NCI-H1105 (cell line): Measurements from ENCODE around the gene EIF4E1B.
"Not testable (repeated sequence)": the region's sequence is repeated elsewhere in the genome, so short reads cannot be mapped to it uniquely, and the experiment has no call there.

Experiments used
- DNase-seq: peaks from one replicate; lab custom pipeline; 2025; lab: John Stamatoyannopoulos, UW

EIF4E1B gene, protein sequence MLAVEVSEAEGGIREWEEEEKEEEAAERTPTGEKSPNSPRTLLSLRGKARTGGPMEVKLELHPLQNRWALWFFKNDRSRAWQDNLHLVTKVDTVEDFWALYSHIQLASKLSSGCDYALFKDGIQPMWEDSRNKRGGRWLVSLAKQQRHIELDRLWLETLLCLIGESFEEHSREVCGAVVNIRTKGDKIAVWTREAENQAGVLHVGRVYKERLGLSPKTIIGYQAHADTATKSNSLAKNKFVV

DNA sequence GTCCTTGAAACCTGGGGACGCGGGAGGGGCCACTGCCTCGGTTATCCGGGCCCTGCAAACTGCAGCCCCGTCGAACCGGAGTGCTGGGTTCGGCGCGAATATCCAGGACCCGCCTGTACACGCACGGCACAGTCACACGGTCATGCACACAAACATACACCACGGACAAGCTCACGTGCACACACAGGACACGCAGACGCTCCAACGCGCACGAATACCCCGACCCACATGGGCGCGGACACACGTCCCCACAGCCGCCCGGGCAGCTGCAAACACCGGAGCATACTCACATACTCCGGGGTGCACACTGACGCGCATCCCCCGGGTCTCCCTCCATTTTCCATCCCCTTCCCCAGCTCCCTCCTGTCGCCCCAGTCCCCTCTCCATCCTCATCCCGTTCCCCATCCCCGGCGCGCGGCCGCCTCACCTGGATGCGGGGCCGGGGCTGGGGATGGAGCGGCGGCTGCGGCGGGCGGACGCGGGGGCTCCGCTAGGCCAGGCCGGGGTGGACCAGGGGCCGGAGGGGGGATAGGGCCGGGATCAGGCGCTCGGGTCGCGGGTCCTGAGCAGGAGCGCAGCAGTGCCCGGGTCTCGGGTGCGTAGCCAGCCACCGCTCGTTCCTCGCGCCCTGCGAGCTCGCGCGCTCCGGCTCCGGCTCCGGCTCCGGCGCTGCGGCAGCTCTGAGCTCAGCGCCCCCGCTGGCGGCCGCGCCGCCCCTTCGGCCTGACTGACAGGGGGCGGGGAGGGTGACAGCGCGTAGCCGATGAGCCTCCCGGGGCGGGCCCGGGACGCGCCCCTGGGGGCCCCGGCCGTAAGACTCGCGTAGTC, at the start of gene EIF4E1B, which contains the start of gene SNCB:
TSS of gene EIF4E1B (plus strand) at position 823 of the 828 bp plus-strand sequence. CDS start 12,113 bp downstream, outside the sequence.
TSS of gene SNCB (minus strand) at position 682 of the 828 bp plus-strand sequence. CDS start 880 bp downstream, outside the sequence.
- DNase-seq = peak; percentile 36

DNA sequence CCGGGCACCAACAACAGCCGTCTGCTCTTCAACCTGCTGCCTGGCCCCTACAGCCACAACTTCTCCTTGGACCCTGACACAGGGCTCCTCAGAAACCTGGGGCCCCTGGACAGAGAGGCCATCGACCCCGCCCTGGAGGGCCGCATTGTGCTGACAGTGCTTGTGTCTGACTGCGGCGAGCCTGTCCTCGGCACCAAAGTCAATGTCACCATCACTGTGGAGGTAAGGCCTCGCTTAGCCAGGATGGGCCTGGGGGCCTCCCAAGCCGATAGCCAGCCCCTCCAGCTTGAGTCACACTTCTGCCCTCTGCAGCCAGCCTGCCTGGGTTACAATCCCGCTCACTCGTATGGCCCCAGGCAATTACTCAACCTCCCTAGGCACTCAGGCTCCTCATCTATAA, 49.1 kb upstream of the EIF4E1B start:
- DNase-seq = no peak

DNA sequence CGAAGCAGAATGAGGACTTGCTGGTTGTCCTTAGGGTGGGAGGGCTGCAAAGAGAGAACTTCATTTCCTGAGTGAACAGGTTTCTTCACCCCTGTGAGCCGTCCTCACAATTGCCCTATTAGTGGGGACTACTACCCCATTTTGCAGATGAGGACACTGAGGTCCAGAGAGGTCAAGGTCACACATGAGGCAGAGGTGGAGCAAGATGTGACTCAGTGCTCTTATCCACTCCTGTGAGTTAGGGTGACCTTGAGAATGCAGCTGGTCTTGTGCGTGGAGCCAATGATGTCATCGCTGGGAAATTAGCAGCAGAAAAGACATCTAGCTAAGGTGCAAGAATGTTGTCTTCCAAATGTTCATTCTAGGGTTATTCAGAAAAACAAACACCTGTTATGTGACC, 47.4 kb upstream of the EIF4E1B start:
- no peak for DNase-seq

DNA sequence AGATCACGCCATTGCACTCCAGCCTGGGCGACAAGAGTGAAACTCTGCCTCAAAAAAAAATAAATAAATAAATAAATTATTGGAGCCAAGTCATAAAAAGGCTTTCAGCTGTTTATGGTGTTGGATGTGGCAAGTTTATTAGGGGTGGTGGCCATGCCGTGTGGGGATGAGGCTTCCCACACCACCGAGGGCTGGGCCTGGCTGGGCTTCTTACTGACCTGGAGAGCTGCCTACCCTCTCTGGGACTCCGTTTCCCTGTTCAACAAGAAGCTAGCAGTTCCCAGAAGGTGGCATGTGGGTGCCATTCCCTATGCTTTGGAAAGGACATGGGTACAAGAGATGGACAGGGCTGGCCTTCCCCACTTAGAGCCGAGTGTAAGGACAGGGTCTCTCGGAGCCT, 43.1 kb upstream of the EIF4E1B start:
- DNase-seq = no peak

DNA sequence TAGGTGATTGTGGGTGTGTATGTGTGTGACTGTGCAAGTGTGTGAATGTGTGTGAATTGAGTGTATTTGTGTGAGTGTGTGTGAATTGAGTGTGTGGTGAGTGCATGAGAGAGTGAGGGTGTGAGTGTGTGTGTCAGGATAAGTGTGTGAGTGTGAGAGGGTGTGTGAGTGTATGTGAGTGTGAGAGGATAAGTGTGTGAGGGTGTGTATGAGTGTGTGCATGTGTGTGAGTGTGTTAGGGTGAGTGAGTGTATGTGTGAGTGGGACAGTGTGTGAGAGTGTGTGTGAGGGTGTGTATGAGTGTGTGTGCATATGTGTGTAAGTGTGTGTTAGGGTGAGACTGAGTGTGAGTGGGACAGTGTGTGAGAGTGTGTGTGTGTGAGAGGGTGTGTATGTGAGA, 42.2 kb upstream of the EIF4E1B start:
- no peak for DNase-seq

DNA sequence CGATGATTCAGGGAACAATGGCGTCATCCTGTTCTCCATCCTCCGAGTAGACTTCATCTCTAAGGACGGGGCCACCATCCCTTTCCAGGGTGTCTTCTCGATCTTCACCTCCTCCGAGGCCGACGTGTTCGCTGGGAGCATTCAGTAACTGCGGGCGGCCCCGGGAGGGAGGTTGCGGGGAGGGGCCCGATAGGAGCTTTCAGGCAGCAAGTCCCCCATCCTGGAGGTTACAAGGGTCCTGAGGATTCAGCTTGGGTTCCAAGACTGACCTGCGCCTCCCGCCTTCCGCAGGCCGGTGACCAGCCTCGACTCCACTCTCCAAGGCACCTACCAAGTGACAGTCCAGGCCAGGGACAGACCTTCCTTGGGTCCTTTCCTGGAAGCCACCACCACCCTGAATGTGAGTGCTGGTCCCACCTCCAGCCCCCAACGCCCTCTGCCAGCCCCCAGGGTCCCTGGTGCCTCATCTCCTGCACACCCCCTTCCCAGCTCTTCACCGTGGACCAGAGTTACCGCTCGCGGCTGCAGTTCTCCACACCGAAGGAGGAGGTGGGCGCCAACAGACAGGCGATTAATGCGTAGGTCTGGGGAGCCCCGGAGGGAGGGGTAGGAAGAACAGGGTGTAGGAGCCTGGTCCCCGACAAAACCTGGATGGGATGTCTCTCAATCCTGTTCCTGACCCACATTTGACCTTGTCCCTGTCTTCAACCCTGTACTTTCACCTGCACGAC, 41.3 kb upstream of the EIF4E1B start:
- DNase-seq = no peak

DNA sequence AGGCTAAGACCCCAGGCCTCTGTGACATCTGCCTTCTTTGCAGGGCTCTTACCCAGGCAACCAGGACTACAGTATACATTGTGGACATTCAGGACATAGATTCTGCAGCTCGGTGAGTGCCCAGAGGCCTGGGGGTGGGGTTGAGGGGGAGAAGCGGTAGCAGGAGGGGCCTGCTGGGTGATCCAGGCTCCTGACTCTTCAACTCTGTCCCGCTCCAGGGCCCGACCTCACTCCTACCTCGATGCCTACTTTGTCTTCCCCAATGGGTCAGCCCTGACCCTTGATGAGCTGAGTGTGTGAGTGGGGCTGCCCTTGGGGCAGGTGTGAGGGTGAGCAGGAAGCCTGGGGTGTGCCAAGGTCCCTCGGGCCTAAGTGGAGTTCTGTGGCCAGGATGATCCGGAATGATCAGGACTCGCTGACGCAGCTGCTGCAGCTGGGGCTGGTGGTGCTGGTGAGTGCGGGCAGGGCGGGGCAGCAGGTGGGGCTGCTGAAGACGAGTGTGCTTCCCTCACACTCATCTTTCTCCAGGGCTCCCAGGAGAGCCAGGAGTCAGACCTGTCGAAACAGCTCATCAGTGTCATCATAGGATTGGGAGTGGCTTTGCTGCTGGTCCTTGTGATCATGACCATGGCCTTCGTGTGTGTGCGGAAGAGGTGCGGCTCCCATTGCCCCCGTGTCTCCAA, 40.3 kb upstream of the EIF4E1B start:
- no peak for DNase-seq

DNA sequence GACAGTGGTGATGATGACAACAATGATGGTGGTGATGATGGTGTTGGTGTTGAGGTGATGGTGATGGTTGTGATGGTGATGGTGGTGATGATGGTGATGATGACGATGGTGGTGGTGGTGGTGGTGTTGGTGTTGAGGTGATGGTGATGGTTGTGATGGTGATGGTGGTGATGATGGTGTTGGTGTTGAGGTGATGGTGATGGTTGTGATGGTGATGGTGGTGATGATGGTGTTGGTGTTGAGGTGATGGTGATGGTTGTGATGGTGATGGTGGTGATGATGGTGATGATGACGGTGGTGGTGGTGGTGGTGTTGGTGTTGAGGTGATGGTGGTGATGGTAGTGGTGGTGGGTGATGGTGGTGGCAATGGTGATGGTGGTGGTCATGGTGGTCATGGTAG, 38.8 kb upstream of the EIF4E1B start:
- DNase-seq = not testable (repeated sequence)

DNA sequence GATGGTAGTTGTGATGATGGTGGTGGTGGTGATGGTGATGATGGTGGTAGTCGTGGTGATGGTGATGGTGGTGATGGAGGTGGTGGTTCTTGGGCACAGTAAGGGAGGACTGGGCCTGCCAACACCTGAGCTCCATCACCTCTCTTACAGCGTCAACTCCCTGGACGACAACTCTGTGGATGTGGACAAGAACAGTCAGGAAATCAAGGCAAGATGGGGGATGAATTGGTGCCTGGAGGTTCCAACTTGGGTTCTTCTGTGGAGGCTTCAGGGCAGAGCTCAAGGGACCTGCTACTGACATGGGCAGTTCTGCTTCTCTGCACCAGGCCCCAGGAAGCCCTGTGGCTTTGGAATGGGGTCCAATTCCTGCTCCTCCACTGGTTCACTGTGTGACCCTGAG, 37.9 kb upstream of the EIF4E1B start:
- no peak for DNase-seq

DNA sequence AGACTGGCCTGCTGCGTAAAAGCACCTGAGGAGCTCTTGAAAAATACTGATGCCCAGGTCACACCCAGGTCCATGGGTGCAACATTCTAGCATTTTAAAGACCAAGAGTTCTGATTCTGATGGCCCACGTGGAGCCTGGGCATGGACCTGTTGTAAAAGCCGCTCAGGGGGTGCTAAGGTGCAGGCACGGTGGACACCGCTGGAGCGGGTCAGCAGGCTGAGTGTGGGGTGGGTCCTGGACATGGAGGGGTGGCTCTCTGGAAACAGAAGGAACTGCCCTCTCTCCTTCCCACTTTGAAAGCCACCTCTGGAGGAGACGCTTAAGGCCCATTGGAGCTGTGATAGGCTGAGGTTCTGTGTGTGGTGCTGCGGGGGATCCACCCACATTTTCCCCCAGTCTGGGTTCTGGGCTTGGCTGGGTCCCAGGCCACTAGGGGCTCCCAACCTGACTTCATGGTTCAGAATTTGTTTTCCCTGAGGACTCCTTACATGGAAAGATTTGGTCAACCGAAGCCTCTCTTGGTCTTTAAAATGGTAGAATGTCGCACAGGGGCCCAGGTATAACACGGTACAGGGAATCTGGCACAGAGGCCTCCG, 37.1 kb upstream of the EIF4E1B start:
- no peak for DNase-seq

DNA sequence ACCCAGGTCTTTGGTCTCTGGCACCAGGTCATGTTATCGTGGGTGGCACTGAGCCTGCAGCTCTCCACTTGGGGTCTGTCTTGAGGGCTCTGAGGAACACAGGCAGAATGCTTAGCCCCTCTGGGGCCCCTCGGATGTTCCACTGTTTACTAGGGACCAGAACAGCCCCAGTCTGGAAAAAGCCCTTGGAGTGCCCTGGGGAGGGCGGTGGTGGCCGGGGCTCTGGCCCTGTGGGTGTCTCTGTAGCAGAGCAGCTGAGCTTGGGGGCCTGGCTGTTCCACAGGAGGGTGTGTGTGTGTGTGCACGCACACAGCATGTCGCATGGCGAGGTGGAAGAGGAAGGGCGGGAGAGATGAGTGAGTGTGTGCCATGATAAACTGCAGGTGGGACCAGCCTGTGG, 35.9 kb upstream of the EIF4E1B start:
- DNase-seq = no peak

DNA sequence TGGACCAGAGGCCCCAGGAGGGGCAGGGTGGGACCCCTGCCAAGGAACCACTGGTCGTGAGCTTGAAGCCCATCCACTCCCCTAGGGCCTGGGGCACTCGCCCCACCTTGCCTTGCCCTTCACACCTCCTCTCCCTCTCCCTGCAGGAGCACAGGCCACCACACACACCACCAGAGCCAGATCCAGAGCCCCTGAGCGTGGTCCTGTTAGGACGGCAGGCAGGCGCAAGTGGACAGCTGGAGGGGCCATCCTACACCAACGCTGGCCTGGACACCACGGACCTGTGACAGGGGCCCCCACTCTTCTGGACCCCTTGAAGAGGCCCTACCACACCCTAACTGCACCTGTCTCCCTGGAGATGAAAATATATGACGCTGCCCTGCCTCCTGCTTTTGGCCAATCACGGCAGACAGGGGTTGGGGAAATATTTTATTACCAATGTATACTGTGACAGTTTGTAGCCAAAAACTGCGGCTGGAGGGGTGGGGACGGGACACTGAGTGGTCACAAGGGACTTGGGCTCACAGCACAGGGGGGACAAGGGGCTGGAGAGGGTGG, 35.0 kb upstream of the EIF4E1B start:
- DNase-seq = no peak

DNA sequence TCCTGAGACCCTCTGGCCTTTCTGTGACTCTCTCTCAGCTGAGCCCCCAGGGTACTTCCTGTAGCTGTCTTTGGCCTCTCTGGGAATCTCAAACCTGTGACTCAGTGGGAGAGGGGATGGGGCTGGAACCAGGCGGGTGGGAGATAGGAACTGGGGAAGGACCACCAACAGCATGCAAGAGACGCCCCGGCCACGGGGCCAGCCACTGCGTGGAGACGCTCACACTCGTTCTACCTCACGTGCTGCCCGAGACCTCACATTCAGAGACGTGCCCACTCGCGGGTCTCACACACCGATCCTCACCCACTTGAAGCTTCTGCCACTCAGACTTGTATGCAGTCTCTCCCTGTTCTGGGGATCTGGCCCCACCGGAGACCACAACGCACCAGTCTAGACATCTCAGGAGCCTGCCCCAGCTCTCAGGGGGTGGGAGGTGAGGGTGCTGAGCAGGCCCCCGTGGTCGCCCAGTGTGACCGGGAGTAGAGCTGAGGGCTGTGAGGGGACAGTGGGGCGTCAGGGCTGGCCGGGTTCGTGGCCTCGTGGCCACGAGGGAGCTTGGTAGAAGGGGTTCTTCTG, 34.3 kb upstream of the EIF4E1B start:
- no peak for DNase-seq

DNA sequence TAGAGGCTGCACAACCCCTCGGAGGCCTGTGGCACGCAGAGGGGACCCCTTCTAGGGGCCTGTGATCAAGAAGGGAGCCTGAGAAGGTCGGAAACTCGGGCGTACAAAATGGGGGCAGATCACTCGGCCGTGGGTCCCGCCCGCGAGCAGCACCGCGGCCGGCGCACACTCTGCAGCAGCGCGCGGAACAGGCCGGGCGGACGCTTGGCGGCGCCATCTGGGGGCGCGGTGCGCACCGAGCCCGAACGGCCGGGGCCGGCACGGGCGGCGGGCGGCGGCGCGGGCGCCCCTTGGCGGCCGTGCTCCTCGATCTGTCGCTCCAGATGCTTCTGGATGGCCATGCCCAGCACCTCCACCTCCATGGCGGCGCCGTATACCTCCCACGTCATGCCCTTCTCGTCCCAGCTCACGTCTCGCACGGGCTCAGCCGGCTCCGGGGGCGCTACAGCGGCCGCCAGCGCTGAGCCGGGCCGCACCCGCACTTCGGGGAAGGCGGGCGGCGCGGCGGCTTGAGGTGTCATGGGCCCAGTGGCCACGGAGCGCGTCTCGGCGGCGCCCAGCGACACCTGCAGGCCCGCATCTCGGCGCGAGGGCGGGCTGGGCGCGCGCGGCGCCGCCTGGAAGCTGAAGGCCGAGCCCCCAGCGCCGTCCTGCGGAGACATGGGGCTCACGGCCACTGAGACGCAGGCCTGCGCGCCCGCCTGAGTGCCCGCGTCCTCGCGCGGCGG, 33.6 kb upstream of the EIF4E1B start:
- DNase-seq = no peak

DNA sequence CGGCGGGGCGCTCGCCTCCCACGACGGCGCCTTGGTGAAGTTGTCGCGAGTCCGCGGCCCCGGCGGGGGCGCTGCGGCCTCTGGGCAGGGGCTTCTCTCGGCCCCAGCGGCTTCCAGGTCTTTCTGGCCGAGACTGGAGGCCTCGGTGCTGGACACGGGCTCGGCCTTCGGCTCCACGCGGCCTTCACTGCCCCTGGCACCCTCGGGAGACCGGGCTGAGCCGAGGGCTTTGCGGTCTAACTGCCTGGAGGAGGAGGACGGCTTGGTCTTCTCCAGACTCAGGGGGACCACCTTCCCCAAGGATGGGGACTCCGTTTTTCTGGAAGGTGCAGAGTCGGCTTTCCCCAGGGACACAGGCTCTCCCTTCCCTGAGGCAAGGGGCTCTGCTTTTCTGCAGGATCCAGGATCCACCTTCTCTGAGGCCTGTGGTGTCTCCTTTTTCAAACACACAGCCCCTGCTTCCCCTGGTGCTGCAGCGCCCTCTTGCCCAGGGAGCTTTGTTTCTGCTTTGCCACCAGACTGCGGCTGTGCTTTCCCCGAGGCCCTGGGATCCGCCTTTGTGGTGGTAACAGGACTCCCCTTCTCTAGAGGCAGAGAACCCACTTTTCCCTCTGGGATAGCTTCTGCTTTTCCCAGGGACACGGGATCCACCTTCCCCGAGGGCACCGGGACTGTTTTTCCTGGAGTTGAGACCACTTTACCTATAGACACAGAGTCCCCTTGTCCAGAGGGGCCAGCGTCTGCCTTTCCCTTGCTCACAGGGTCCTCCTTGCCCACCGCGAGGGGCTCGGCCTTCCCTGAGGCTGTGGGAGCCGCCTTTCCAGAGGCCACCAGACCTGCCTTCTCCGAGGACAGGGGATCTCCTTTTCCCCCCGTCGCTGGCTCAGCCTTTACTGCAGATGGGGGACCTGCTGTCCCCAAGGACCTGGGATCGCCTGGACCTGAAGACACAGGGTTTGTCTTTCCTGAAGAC, 32.8 kb upstream of the EIF4E1B start:
- no peak for DNase-seq

DNA sequence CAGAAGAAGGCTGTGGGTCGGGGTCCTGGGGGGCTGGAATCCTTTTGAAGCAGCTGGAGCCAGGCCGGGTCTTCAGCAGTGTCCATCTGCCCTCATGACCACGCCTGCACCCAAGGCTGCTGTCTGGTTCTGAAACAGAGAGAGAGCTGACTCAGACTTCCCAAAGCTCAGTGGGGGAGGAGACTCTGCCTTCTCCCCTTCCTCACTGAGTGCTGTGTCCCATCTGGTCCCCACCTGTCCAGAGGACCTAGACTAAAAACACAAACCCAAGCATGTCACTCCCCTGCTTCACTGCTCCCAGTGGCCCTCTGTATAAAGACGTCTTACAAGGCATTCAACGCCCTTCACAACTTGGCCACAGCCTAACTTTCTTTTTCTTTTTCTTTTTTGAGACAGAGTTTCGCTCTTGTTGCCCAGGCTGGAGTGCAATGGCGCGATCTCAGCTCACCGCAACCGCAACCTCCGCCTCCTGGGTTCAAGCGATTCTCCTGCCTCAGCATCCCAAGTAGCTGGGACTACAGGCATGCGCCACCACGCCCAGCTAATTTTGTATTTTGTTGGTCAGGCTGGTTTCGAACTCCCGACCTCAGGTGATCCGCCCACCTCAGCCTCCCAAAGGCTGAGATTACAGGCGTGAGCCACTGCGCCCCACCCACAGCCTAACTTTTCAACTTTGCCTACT, 30.6 kb upstream of the EIF4E1B start:
- not testable (repeated sequence) for DNase-seq

DNA sequence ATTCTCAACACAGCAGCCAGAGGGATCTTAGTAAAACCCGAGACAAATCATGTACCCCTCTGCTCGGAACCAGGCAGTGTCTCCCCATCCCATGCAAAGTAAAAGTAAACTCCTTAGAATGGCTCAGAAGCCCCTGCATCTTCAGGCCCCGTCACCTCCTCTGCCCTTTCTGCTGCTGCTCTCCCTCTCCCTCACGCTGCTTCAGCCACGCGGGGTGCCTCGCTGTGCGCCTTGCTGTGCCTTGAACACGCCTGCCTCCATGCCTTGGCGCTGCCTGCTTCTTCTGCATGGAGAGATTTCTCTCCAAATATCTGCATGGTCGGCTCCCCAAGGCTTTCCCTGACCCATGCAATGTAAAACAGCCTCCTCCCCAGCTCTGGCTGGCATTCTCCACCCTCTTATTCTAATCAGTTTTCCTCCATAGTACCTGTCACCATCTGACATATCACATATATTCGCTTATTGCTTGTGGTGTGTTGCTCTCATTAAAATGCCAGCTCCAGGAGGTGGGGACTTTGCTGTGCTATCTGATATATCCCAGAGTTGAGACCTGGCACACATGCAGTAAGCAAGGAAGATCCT, 28.5 kb upstream of the EIF4E1B start:
- no peak for DNase-seq

DNA sequence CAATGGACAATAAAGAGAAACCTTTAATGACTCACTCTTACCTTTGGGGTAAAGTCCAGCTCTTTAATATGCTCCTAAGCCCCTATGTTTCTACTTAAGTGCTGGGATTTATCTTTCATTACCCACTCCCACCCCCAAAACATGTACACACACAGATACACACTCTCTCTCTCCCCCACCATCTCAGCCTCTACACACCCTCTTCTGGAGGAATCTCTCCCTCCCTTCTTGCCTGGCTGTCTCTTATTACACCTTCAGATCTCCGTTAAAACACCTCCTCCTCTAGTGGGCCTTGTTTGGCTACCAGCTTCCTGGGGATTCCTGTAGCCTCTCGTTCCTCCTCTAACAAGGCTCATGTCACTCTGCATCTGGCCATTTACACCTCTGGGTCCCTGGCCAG, 27.4 kb upstream of the EIF4E1B start:
- DNase-seq = no peak
